Loucy (cell line): Measurements from ENCODE around the gene COL25A1.

Experiments used
- H2AFZ ChIP-seq: fragments of 200-600 bp; sonication (generic); 2 replicates; pipeline ENCODE4 v1.6.0; 2016; ENCODE audit warnings: antibody characterized with exemption, mild to moderate bottlenecking, low read length, moderate library complexity
- H3F3A ChIP-seq: fragments of 200-600 bp; 2 replicates; pipeline ENCODE4 v1.6.0; 2016; ENCODE audit warnings: antibody characterized with exemption, low read depth, mild to moderate bottlenecking
- H3K27me3 ChIP-seq: fragments of 200-600 bp; sonication (generic); 2 replicates; pipeline ENCODE4 v1.6.1; 2014; ENCODE audit warnings: low read length, mild to moderate bottlenecking; ENCODE audit not compliant: insufficient read depth, poor library complexity, severe bottlenecking
- H3K36me3 ChIP-seq: fragments of 200-600 bp; sonication (generic); 2 replicates; pipeline ENCODE4 v1.6.1; 2016; ENCODE audit warnings: low read length; ENCODE audit not compliant: insufficient read depth
- H3K4me1 ChIP-seq: fragments of 200-600 bp; sonication (generic); 2 replicates; pipeline ENCODE4 v1.5.1; 2014; ENCODE audit warnings: low read length, mild to moderate bottlenecking; ENCODE audit not compliant: insufficient read depth, poor library complexity, severe bottlenecking
- H3K4me2 ChIP-seq: fragments of 200-600 bp; sonication (generic); 2 replicates; pipeline ENCODE4 v1.6.0; 2014; ENCODE audit warnings: antibody characterized with exemption, low read length, low read depth, mild to moderate bottlenecking; ENCODE audit not compliant: poor library complexity, severe bottlenecking
- H3K4me3 ChIP-seq: fragments of 200-600 bp; sonication (generic); 2 replicates; pipeline ENCODE4 v1.5.1; 2014; ENCODE audit warnings: low read length, mild to moderate bottlenecking, mixed read lengths; ENCODE audit not compliant: poor library complexity, severe bottlenecking
- H3K79me2 ChIP-seq: fragments of 200-600 bp; sonication (generic); 2 replicates; pipeline ENCODE4 v1.6.1; 2014; ENCODE audit warnings: low read length; ENCODE audit not compliant: insufficient read depth
- H3K9ac ChIP-seq: fragments of 200-600 bp; sonication (generic); 2 replicates; pipeline ENCODE4 v1.6.0; 2014; ENCODE audit warnings: mild to moderate bottlenecking, low read depth, low read length, moderate library complexity; ENCODE audit not compliant: poor library complexity, severe bottlenecking
- H3K9me2 ChIP-seq: fragments of 200-600 bp; sonication (generic); replicated peaks from 2 replicates; pipeline ENCODE4 v1.6.1; 2016; ENCODE audit warnings: low read depth, low read length, mixed read lengths
- H3K9me3 ChIP-seq: fragments of 200-600 bp; sonication (generic); 2 replicates; pipeline ENCODE4 v1.6.1; 2014; ENCODE audit warnings: mild to moderate bottlenecking, antibody characterized with exemption, low read length, low read depth; ENCODE audit not compliant: insufficient read depth
- H4K20me1 ChIP-seq: fragments of 200-600 bp; sonication (generic); 2 replicates; pipeline ENCODE4 v1.6.0; 2014; ENCODE audit warnings: antibody characterized with exemption, low read length, mild to moderate bottlenecking; ENCODE audit not compliant: insufficient read depth, poor library complexity, severe bottlenecking
- CTCF ChIP-seq: fragments of 200-600 bp; sonication (generic); conservative IDR thresholded peaks from 2 replicates; pipeline ENCODE4 v1.5.1; 2014; ENCODE audit warnings: mild to moderate bottlenecking, antibody characterized with exemption, low read length
- EZH2phosphoT487 ChIP-seq: fragments of 200-600 bp; IDR thresholded peaks from 2 replicates; pipeline ENCODE4 v1.6.1; 2018; ENCODE audit warnings: antibody characterized with exemption, mild to moderate bottlenecking, moderate library complexity, borderline replicate concordance

The COL25A1 gene

GRCh38 chr4:108794136-108794535 lies 508.3 kb downstream of the COL25A1 start:
- Histone ChIP-seq H3K36me3 (no peaks in the 10 kb centered on the region), H2AFZ (no peak overlapping the region), H3K9me2 (no peaks in the 10 kb centered on the region), H3F3A (no peaks in the 10 kb centered on the region), H3K9me3 (no peaks in the 10 kb centered on the region), H3K9ac (no peak overlapping the region), H3K4me1 (no peaks in the 10 kb centered on the region), H3K79me2 (no peaks in the 10 kb centered on the region), H3K4me2 (no peak overlapping the region), H3K27me3 (no peaks in the 10 kb centered on the region), H4K20me1 (no peaks in the 10 kb centered on the region), H3K4me3 (no peak overlapping the region)
- TF ChIP-seq EZH2phosphoT487, result no peak
- TF ChIP-seq CTCF, result no peak

GRCh38 chr4:108793415-108793814 lies 509.0 kb downstream of the COL25A1 start:
- H4K20me1 ChIP-seq, result no peaks in the 10 kb centered on the region
- H3K4me2 ChIP-seq, result no peak overlapping the region
- no peaks in the 10 kb centered on the region for H3K27me3 ChIP-seq
- H3K4me3 ChIP-seq, result no peak overlapping the region
- TF ChIP-seq EZH2phosphoT487, result no peak
- TF ChIP-seq CTCF, result no peak
- no peaks in the 10 kb centered on the region for H3K9me3 ChIP-seq
- H3F3A ChIP-seq, result no peaks in the 10 kb centered on the region
- H3K36me3 ChIP-seq, result no peaks in the 10 kb centered on the region
- no peak overlapping the region for H2AFZ ChIP-seq
- no peak overlapping the region for H3K9ac ChIP-seq
- H3K79me2 ChIP-seq, result no peaks in the 10 kb centered on the region
- no peaks in the 10 kb centered on the region for H3K4me1 ChIP-seq
- H3K9me2 ChIP-seq, result no peaks in the 10 kb centered on the region

- Histone ChIP-seq H3K9ac (no peak overlapping the region), H3K9me2 (no peaks in the 10 kb centered on the region), H3K9me3 (no peaks in the 10 kb centered on the region), H3K27me3 (no peaks in the 10 kb centered on the region), H3K36me3 (no peaks in the 10 kb centered on the region), H3K4me1 (no peaks in the 10 kb centered on the region), H2AFZ (no peak overlapping the region), H3K4me3 (no peak overlapping the region), H3K4me2 (no peak overlapping the region), H4K20me1 (no peaks in the 10 kb centered on the region), H3K79me2 (no peaks in the 10 kb centered on the region), H3F3A (no peaks in the 10 kb centered on the region)
- no peak for TF ChIP-seq CTCF
- TF ChIP-seq EZH2phosphoT487, result no peak
These were observed 513.7 kb downstream of the COL25A1 start for GRCh38 chr4:108788731-108789130.
